NCI-H1105 treated with DMSO at 0.1 percent for 48 hours (cell line): ENCODE results near the gene FNDC3B.

Experiments used
- DNase-seq: peaks from one replicate; lab custom pipeline; 2025; lab: John Stamatoyannopoulos, UW

FNDC3B gene

DNA sequence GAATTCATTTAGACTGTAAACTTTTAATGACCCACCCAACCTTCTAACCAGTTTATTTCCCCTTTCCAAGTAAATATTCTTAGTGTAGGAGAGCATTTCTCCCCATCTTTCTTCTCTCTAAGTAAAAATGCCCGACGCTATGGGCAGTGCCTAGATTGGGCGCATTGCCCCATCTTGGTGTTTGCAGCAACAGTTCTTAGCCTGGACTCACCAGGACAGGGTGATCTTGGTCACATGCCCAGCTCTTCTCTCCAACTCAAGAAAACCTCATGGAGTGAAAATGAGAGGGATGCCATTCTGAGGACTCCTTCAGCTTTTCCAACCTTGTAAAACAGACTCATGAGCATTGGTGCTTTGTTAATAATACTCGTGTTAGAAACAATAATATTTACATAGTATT lies 332.2 kb downstream of the FNDC3B start:
- no peak for DNase-seq

DNA sequence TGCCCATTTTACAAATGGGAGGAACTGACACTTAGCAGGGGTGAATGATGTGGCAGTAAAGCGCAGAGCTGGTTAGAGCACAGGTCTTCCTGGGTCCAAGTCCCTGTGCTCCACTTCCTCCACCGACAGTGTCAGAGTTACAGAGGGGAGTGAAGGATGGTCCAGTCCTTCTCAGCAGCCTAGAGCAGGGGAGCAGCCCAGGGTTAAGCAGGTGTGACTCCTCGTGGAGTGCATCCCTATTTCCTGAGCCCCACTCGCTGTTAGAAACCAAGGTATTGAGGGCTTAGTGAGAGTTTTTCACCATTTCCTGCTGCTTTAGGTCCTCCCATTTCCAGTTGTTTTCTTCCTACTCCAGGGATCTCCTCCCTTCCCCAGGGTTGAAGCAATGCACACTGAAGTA lies 333.5 kb downstream of the FNDC3B start:
- no peak for DNase-seq

DNA sequence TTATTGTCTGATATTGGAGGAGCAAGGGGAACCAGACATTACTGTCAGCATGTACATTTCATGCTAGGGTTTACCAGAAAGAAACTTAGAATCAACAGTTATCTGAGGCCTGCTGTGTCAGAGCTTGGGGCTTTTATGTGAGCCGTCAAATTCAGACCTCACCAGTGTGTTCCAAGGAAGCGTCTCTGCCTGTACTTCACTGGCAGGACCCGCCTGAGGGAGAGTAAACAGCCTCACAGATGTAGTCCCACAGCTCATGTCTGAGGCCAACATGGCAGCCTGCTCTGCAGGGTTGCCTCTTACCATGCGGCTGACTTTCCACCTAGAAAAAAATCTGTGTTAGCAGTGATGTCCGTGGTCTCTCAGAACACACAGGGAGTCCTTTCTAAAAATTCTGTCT lies 334.5 kb downstream of the FNDC3B start:
- DNase-seq: no peak

DNA sequence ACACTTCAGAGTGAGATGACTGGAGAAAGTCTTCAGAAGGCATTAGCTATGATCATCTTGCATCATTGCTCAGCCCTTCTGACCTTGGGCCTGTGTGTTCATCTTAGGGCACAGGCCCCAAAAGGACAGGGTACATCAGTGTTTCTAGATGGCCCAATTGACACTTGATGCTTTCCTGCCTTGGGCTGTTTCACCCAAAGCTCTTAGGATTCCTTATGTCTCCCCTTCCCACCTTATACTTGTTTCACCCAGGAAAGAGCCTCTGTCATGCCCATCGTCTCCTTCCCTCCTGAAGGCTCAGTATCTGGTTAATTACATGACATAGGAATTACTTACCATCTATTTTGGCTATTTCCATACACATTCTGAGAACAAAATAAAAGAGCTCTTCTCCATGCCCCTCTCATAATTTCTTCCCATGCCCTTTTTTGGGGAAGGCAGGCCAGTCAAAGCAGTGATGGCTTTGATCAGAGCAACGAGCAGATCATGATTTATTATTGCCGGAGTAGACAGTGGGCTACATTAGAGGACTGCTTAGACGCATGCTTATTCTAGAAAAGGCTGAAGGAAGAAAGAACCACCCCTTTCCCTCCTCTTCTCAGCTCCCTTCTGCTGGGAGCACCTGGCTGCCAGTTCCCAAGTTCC lies 335.9 kb downstream of the FNDC3B start:
- DNase-seq: no peak

DNA sequence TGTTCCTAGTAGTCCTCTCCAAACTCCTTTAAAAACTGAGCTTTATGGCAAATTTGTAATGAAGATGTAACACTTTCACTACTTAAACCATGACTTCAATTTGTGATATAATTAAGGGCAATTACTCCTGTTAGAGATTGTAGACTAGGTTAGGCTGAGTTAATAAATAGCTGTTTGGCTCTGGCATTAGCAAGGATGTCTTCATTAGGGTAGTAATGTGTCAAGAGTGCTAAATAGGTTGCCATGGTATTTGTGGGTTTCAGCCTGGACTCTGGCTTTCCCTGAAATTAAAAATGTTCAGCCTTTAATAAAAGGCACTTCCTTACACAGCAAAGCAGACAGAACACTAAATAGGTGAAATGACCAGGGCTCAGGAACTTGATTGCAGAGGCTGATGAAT lies 337.0 kb downstream of the FNDC3B start:
- DNase-seq: peak; percentile 51

DNA sequence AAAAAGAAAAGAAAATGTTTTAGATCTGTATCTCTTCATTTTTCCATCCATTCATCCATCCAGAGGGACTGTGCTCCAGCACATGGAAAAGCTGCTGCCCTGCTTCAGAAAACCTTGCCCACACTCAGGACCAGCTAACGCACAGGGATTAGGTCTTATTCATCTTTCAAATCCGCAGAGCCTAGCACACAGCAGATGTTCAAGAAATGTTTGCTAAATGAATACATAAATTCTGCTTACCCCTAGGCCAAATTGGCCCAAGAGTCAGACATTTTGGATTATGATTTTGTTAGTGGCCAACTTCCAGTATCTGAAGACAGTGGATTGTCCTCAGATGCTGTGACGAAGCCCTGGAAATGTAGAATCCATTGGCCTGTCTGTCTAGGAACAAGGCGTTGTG lies 337.5 kb downstream of the FNDC3B start:
- DNase-seq: no peak

DNA sequence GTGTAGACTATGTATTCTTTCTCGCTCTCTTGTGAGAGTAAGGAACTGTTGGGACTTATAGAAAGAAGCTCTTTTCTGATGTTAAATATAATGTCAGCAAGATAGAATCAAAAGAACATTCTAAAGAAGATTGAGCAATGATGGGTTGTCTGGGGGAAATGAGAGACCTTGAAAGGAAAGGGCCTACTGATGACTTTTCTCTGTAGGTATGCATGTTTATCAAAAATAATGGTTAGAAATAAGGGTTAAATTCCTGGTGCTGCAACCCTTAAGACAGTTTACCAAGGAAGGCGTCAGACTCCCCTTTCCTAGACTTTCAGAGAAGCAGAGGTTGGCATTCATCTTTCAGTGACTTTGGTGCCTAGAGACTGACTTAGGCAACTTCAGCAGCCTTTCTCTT lies 339.1 kb downstream of the FNDC3B start:
- DNase-seq: no peak

DNA sequence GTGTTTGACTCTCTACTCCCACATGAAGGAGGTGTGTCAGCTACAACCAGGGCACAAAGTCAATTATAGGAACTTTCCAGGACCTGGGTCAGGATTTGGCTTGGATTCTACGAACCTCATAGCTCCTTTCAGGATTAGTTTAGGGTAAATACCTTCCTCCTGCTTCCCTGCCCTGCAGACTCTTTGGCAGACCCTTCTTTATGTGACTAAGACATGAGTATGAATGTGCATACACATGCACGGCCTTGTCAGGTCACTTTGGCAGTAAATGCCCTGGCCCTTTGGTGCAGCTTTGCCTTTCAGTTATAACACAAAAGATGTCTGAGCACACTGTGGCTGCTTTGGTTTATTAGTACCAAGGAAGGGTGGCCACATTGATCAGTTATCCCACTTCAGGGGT lies 340.0 kb downstream of the FNDC3B start:
- DNase-seq: no peak

DNA sequence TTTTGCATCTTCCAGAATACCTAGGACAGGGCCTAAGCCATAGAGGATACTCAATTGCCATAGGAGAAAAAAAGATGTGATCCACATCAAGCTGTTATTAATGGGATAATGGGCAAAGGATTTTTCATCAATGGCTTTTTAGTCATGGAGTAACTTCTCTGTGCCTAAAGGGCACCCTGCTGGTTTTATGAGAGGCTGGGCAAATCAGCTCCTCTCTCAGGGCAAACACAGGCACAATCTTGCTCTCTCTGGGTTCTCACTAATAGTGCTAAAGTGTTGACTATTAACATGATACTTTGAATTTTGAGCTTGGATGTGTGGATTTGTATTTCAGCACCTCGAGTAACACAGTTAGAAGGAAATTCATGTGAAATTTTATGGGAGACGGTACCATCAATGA lies 341.3 kb downstream of the FNDC3B start:
- DNase-seq: no peak

DNA sequence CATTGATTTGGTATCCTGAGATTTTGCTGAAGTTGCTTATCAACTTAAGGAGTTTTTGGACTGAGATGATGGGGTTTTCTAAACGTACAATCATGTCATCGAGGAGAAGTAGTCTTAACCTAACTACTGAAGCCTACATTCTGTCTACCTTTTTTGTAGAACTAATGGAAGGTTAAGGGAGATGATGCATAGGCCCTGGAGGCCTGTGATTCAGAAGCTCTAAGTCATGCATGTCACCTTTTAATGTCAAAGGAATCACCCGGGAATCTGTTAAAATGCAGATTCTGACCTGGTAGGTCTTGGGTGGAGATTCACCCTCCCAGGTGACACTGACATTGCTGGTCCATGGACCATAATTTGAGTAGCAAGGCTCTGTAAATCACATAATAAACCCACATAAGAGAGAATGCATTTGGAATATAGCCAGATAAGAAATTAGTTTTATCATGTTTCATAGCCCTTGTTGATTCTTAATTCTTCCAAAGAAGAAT lies 344.0 kb downstream of the FNDC3B start:
- no peak for DNase-seq

DNA sequence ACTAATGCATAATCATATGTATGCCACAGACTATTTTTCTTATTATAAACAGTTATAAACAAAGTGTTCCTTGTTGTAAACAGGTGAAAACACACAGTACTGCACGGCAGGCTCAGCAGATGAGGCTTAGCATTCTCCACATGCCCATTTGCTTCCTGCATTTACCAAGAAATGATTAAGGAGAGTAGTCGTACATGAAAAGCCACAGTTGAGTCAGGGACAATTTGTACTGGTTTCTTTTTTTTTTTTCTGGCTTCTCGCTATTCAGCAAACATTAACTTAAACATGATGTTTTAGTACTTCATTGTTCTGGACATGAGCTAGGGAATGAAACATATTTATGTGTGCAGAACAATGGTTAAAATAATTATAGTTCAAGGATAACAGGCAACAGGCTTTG lies 345.5 kb downstream of the FNDC3B start:
- no peak for DNase-seq

DNA sequence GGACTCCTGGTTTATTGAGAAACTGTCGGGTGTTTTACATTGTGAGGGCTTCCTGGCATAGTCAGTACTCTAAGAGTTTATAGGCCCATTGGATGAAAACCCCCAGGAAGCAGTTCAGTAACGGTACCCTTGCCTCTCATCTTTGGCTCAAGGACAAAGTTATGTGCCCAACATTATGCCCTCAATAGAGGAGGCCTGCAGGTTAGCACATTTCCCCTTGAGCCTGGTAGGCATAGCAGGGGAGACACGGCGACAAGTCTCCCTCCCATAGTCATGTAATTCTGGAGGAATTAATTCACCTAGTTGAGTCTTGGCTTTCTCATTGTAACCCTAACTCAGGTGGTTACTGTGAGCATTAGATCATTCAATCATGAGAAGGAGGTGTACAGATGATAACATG lies 348.4 kb downstream of the FNDC3B start:
- DNase-seq: no peak

DNA sequence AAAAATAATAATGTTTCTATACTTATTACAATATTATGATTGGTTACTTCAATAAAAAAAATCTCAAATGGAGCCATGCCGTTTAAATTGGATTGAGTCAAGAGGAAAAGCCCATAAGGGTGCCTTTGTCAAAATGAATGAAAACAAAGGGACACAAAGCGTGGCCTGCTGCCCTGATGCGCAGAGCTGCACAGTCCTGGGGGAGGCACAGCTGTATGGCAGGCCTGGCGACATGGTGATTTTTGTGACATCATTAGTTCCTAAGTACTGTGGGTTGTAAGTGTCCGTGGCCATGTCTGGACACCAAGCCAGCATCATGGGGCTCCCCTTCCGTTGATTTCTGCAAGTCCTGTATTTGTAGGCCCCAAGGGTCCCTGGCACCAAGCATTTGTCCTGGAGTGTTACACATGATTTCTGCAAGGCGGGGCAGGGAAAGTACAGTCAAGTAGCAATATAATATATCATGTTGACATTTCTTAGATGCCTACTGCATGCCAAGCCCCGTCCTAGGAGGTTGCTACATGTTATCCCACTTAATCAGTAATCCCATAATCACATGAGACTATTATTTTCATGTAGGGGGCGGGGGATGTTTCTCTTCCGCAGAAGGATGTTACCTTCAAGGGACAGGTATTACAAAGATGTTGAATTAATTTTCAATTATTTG lies 349.2 kb downstream of the FNDC3B start:
- no peak for DNase-seq

DNA sequence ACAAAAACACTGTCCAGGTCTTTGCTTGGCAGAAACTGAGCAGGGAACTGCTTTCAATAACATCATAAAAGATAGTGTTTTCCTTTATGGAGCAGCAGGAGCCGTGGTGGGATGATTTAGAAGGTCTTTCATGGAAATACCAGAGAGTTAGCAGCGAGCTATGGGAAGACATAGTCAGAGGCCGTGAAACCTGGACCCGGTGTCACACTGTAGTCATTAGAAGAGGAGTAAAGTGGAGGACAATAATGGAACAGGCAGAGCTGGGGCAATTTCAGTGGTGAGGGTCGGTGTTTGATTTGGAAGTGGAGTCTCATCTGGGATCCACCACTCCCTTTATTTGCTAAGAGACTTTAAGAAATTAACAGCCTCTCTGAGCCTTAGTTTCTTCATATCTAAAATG lies 351.4 kb downstream of the FNDC3B start:
- no peak for DNase-seq

DNA sequence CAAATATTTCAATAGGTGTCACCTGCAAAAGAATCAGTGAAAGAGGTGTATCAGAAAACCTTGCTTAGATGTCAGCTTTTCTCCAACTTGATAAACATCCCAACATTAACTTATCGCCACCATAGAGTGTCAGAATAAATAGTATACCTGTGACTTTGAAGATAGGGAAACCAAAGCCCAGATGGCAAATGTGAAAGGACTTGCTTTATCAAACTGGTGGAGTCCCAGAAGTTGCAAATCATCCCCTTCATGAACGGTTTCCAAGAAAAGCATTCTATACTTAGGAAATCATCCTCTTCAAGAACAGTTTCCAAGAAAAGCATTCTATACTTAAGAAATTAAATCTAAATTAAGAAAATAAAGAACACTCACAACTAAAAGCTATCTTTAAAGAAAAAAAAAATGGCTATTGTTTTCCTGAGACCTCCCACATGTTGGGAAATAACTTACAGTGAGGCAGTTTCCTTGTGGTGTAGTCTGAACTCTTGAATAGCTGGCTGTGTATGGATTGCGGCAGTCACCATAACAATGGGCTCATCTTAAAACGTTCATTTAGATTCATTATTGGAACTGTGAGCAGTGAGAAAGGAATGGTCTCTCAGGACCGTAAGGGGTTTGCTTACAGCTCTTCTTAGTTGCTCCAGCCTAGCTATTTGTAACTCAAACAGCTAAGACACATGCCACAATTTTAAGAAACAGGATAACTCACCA lies 352.4 kb downstream of the FNDC3B start:
- DNase-seq: no peak

DNA sequence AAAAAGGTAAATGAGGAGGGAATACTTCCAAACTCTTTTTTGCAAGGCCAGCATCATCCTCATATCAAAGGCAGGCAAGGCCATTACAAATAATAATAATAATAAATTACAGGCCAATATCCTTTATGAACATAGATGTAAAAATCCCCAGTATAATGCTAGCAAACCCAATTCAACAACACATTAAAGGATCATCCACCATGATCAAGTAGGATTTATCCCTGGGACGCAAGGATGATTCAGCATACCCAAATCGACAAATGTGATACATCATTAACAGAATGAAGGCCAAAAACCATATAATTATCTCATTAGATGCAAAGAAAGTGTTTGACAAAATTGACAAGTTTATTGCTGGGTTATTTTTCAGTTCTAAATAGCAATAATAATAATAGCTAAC lies 355.3 kb downstream of the FNDC3B start:
- no peak for DNase-seq

DNA sequence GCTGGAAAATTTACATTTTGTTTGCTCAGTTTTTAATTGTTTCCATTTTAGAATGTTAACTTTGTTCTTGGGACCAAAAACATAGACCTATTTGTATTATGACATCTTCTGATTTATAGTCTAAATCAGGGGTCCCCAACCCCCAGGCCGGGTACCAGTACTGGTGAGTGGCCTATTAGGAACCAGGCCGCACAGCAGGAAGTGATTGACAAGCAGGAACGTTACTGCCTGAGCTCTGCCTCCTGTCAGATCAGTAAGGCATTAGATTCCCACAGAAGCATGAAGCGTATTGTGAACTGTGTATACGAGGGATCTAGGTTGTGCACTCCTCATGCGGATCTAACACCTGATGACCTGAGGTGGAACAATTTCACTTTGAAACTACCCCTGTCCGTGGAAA lies 357.0 kb downstream of the FNDC3B start:
- DNase-seq: no peak

DNA sequence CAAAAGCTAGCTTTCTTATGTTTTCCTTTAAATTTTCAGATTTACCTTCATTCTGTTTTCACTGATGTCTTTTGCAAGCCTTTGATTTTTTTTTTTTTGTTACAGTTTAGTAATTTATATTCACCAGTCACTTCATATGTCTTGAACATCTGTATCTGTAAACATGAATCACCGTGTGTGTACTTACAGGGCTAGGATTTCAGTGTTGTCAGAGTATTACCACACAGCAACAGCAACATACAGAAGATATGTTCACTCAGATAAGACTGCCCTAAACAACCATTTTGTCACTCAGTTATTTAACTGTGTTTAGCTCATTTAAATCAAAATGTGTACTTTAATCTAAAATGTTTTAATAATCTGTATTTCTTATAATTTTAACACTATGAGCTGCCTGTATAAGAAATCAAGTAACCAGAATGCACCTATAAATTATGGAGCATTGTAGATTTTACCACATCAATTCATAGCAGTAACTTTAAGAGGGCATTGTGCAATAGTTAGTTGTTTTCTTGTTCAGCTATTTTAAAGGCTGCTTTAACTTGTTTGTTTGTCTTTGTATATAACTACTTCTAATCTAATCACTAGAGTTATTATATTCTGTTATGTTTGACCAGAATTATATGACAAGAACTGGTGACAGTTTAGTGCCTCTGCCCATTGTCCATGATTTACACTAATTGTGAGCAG lies 358.5 kb downstream of the FNDC3B start:
- no peak for DNase-seq

DNA sequence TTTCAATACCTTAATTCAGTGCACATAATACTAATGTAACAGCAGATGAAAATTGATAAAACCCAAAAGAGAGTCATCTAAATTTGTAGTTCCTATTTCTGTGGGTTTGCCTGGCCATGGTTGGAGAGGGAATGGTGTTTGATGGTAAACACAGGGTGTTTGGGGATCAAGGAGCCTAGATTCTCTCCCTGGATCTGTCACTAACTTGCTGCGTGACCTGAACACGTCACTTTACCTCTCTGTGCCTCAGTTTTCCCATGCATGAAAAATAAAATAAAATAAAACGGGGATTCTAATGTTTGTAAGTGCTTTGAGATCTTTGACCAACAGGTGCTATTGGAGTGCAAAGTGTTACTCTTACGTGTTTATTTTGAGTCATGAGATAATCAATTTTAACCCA lies 359.1 kb downstream of the FNDC3B start:
- DNase-seq: no peak

DNA sequence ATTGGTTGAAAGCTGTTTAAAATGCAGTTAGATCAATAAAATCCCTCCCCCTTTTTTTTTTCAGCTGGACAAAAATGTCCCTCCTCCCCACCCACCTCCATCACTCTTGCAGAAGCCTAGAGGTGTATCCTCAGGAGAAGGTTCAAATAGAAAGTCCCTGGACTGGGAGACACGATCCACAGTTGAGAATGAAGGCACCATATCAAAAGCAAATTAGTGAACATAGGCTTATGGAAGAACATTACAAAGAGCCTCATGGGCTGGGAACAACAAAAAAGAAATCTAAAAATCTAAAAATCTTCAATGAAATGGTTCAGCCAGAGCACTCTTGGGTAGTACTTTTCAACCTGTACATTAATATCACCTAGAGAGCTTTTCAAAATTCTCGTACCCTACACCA lies 362.7 kb downstream of the FNDC3B start:
- DNase-seq: no peak

DNA sequence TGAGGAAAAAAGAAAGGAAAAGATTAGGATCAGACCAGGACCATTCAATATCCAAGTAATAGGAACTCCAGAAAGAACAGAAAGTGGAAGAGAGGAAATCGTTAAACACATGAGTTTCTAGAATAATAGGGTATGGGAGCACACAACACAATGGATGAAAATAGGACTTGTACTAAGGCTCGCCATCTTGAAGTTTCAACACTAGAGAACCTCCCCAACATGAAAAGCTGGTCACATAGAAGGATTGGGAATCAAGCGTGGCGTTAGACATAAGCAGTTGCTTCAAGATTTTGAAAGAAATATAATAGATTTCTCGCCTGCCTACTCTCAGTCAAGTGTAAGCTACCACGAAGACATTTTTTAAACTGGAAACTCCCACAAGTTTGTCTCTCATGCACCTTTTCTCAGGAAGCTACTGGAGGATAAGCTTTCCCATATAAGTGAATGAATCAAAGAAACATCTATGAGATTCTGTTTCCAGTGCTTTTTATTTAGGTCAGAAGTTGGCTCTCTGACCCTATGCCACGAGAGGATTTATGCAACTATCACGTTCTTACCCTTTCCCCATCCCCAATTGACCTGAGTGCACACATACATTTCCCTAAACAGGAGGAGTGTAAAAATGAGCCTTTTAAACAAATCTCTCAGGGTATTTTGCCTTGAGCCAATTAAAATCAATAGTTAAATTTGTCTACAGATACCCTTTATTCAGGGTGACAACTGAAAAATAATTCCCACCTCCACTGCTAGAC lies 363.7 kb downstream of the FNDC3B start:
- no peak for DNase-seq
